A549 treated with CpdA at 1 μM for 4 hours (cell line): ENCODE data around the gene OR1G1. TPM values are rescaled to one million over a fixed set of nuclear protein-coding genes. Genes with fewer than 3 reads are reported as not detected.

Experiments
- total RNA-seq: library from RNA; stranded (reverse); fragments of 200-300 nt; extraction: Qiagen RNA extraction; gene quantifications from 5 replicates; pipeline ENCODE4 v1.2.3, GENCODE V29; 2022; ENCODE audit warnings: low read depth

OR1G1 gene
- not detected in 5 replicates for total RNA-seq

GRCh38 chr17:3127451-3127850, at the start of gene OR1G1:
OR1G1 (minus strand) TSS chr17:3127551; CDS start chr17:3127551, 0 bp downstream.

GRCh38 chr17:3104322-3104721, 23.0 kb downstream of the OR1G1 start, which contains the start of gene OR1D2:
OR1D2 (minus strand) TSS chr17:3104422; CDS start chr17:3092996, 11,426 bp downstream.

Other genes with a start within 250 kb of the OR1G1 start
- gene OR1D5, start 63.9 kb downstream of the OR1G1 start, total RNA-seq = not detected in 5 replicates
- not detected in 5 replicates for gene OR1D2, start 23.1 kb downstream of the OR1G1 start, total RNA-seq
- gene OR1A2, start 70.0 kb upstream of the OR1G1 start, total RNA-seq = not detected in 5 replicates
- gene OR1A1, start 80.1 kb upstream of the OR1G1 start, total RNA-seq = not detected in 5 replicates
- gene OR3A1, start 170.8 kb upstream of the OR1G1 start, total RNA-seq = not detected in 5 replicates